DMS53 (cell line): ENCODE results near the gene SLF2.
A peak's percentile ranks its signal among the peaks of the same experiment; 100 is the strongest.
"Not testable (repeated sequence)": the region's sequence is repeated elsewhere in the genome, so short reads cannot be mapped to it uniquely, and the experiment has no call there.

ENCODE experiments used
- DNase-seq: peaks from one replicate; lab custom pipeline; 2025; lab: John Stamatoyannopoulos, UW

The SLF2 gene

GRCh38 chr10:100962351-100963080, 49.8 kb downstream of the SLF2 start:
- DNase-seq = no peak

DNA sequence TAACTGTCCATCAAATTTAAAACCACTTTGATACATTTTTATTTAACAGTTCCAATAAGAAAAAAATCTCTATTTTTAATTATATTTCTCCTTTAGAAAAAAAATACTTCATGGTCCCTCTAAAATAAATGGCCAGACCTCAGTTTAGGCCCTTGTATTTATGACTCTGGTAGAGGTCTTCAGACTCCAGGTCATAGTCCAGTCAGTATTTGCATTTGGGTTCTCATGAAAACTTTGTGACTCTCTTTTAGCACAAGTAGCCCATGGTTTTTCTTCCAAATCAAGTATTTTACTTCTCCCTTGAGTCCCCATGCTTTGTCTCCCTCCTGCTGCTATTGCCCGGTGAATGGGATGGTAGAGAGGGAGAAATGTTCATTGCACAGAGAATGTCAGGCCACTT, 51.1 kb downstream of the SLF2 start:
- DNase-seq = no peak

DNA sequence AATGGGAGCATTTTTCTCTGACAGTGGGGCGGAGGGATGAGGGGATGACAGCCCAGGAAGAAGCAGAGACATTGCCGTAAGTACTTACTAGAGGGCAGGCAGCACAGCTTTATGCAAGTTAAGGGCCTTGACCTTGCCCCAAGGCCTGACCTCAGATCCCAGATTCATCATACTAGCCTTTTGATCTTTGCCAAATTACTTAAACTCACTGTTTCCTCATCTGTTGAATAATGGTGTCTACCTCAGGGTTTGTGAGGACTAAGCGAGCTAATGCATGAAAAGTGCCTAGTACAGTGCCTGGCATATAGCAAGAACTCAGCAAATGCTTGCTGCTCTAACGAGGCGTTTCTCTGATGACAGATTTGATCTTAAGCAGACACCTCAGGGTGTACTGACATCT, 53.1 kb downstream of the SLF2 start:
- DNase-seq = no peak

DNA sequence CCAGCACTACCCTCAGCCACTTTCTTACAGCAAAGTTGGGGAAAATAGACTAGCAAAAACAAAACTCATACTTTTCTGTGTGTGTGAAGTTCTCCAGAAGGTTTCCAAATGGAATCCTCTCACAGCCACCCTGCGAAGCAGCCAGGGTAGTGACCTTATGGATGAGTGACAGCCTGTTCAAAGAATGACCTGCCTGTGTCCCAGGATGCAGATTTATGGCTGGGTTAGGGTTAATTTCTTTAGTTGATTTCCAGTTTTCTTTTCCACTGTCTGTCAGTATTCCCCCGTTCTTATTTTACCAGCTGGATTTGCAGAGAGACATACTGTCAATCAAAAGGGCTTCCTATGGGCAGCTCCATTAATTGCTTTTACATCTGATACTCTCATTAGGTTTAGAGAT, 54.1 kb downstream of the SLF2 start:
- DNase-seq = no peak

DNA sequence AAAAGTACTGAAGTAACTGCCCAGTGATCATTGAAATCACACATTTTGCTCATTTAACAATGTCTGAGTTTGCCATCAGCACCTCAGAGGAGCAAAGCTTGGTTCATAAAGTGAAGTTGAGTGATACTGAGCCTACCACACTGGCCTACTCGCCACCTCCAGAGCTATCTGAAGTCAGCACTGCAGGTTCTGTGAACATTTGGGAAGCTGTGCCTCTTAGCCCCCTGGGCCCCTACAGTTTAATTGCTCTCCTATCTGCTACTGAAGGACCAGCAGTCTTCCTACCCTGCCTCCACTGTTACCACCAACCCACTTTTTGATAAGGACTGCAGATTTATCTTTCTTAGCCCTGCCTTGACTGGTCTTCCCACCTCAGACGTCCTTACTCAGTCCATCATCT, 54.6 kb downstream of the SLF2 start:
- no peak for DNase-seq

DNA sequence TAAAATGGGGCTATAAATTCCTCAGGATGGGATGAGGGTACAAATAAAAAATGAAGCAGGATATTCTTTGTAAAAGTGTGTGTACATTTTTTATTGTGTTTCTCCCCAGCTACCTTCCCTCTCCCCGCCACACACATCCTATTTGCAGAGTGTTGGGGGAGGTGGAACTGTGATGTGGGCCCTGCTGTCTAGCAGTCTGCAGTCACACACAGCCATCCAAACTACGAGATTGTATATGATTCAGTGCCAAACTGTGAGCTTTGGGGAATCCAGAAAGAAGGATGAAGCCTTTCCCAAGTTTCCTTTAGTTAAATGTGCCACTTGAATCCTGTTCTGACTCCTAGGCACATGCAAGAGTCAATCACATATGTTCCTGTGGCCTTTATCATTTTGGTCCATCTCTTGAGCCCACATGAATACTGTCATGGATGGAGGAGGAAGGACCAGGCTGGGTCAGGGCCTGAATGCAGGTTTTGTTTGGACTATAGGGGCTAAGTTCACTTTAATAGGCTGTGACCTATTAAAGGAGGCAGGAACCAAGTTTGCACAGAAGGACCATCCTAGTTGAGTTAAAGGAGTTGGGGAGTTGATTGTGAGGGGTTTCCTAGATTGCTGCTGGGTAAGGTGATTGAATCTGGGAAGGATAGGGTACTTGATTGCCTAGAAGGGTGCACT, 55.4 kb downstream of the SLF2 start:
- DNase-seq = no peak

DNA sequence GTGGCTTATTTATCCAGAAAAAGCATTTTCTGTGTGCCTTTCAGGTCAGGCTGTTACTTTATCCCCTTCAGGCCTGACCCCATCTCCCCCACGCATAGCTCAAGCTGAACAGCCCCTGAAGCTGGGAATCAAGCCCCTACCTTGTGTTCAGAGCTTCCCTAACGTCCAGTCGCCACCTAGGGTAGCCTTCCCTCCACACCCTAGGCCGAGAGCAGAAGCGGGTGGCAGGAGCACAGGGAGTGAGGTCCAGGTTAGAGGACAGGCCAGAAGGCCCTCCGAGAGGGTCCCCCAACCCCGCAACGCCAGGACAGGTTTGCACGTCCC, 56.1 kb downstream of the SLF2 start:
- no peak for DNase-seq

GRCh38 chr10:100969187-100970075, 56.7 kb downstream of the SLF2 start, which contains the start of gene SEMA4G:
Gene SEMA4G, plus strand, starts transcription at chr10:100969504. Its CDS starts 3,409 bp downstream, at chr10:100972913.
- DNase-seq = peak; percentile 75

GRCh38 chr10:100970076-100970913, 57.5 kb downstream of the SLF2 start:
- peak; percentile 53 for DNase-seq

GRCh38 chr10:100970914-100971811, 58.4 kb downstream of the SLF2 start:
- DNase-seq = peak; percentile 76

DNA sequence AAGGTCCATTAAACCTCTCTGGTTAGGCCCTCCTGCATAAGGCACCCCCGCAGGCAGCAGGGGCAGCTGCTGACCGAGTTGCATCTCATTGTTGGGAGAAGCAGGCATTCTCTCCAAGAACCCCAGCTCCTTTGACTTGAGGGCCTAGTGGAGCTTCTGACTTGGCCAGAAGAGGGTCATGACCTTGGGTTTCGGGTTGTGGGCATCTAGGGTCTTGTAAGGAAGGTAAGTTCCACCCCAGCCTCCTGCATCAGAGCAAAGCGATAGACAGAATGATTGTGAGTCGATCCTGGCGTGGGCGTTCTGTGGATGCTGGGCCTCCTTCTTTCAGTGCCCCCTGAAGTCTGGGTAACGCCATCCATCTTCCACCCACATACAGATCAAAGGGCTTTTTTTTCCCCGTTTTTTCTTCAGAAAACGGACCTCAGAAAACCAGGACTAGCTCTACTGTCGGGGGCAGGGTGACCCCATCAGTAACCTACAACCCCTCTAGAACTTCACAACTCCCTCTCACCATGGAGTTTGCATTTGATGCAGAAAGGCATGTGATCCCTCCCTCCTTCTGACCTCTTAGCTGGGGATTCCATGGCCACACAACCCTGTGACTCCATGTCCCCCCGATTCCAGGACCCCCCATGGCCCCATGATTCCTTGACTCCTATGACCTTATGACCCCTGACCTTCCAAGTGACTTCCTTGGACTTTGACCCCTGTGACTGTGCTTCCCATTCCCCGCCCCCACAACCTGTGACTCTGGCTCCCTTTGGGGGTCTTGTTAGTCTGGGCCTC, 59.5 kb downstream of the SLF2 start:
- no peak for DNase-seq

GRCh38 chr10:100972904-100973535, 60.3 kb downstream of the SLF2 start:
- DNase-seq = no peak

DNA sequence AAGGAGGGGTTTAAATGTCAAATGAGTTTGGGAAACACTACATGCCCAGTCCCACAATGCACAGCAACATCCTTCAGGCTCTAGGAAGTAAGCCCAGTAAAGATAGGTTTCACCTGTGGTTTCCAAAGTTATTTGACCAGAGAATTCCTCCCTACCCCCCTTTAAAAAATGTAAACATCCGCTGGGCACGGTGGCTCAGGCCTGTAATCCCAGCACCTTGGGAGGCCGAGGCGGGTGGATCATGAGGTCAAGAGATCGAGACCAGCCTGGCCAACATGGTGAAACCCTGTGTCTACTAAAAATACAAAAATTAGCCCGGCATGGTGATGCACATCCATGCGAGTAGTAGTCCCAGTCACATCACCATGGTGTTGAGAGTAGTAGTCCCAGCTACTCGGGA, 62.6 kb downstream of the SLF2 start:
- DNase-seq = not testable (repeated sequence)

DNA sequence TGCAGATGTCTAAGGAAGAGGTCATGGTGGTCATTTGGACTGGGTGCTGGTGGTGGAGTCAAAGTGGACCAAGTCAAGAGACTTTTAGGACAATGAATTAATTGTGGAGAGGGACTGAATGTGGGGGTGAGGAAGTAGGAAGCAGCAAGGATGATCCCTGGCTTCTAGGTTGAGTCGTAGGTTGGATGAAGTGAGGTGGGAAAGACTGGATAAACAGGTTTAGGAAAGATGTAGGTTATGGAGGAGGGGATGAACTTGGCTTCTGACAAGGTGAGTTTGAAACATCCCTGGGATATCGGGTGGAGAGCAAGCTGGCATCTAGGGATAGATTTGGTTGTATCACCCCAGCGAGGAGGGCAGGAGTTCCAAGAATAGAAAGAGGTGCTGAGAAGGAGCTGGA, 64.1 kb downstream of the SLF2 start:
- peak; percentile 61 for DNase-seq

DNA sequence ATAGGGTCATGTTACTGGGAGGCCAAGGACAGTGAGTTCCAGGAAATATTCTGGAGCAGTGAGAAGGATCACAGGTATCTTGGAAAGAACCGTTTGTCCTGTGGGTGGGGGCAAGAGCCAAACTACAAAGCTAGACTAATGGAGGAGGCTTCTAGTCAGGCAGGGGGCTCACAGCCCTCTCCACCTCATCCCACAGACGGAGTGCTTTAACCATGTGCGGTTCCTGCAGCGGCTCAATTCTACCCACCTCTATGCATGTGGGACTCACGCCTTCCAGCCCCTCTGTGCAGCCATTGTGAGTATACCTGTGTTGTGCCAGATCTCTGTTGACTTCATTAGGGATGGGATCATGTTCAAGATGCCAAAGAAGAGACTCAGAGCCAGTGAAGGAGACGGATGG, 64.7 kb downstream of the SLF2 start:
- no peak for DNase-seq

DNA sequence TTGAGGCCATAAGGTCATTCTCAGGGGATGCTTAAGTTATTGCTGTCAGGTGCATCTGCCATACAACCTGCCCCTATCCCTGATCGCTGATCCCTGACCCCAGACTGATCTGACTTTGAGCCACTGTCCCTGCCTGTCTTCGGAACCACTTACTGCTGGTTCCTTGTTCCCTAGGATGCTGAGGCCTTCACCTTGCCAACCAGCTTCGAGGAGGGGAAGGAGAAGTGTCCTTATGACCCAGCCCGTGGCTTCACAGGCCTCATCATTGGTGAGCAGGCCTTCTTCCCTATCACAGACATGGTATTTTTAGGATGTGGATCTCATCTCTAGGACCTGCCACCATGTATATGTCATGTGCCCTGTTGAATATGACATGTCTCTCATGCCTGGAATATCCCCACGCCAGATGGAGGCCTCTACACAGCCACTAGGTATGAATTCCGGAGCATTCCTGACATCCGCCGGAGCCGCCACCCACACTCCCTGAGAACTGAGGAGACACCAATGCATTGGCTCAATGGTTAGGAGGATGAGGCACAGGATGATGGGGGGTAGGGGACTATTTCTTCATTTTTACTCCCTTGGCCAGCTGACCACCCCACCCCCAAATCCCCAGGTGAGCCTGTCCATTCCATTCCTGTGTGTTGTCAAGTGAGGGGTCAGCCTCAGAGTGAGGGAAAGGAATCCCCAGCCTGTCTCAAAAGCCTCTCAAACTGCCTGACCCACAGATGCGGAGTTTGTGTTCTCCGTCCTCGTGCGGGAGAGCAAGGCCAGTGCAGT, 65.5 kb downstream of the SLF2 start:
- no peak for DNase-seq

DNA sequence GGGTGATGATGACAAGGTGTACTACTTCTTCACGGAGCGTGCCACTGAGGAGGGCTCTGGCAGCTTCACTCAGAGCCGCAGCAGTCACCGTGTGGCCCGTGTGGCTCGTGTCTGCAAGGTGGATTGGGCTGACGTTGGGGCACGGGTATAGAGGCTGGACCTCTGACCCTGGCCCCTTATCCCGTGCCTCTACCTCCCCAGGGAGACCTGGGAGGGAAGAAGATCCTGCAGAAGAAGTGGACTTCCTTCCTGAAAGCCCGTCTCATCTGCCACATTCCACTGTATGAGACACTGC, 66.1 kb downstream of the SLF2 start:
- no peak for DNase-seq

DNA sequence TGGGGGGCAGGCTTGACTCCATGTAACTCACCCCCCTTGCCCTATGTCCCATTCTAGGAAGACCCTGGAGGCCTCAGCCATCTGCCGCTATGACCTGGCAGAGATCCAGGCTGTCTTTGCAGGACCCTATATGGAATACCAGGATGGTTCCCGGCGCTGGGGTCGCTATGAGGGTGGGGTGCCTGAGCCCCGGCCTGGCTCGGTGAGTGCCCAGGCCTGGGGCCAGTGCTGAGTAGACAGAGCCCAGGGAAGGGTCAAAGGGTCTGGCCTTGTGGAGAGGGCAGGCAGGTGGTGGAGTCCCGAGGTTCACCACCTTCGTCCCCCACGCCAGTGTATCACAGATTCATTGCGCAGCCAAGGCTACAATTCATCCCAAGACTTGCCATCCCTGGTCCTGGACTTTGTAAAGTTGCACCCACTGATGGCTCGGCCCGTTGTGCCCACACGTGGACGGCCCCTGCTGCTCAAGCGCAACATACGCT, 67.1 kb downstream of the SLF2 start:
- DNase-seq = no peak

GRCh38 chr10:100980311-100980710, 67.5 kb downstream of the SLF2 start:
- DNase-seq = no peak
